ENCODE measurements around the gene ARPC2. TPM values are rescaled to one million over a fixed set of nuclear protein-coding genes. Genes with fewer than 3 reads are reported as not detected.

Gene ARPC2
- total RNA-seq, 1 experiment from 2014 or later, result 187 TPM

- H3K4me3 ChIP-seq (replicated peaks in 1 of 2; ENCODE audit: low read depth in 1 of 2, low read length in 2 of 2), result no peak overlapping the region
- H3K36me3 ChIP-seq (ENCODE audit: control insufficient read depth in 1 of 2, insufficient read depth in 2 of 2, low read length in 2 of 2), result no peaks in the 10 kb centered on the region
- BruUV-seq (replicated peaks), result no TSS peak
- DNase-seq (ENCODE audit: low read depth, low spot score), result no peak
- intact Hi-C loops (cut with micrococcal nuclease), result loop anchor here (2.0 kb wide), 1 partner anchor 103 kb away; no protein-coding TSS in a partner anchor
- H3K27me3 ChIP-seq (ENCODE audit: insufficient read depth, low read length), result no peaks in the 10 kb centered on the region
- H3K9me3 ChIP-seq (ENCODE audit: control insufficient read depth in 1 of 2, insufficient read depth in 1 of 2, low read depth in 1 of 2, low read length in 2 of 2), result no peaks in the 10 kb centered on the region
- H3K9ac ChIP-seq (ENCODE audit: low read length), result no peak overlapping the region
- peaks cover 32% of the 10 kb centered on the region for H3K79me2 ChIP-seq (ENCODE audit: insufficient read depth, low read length)
- peaks cover 49 to 85% of the 10 kb centered on the region in 2 experiments for H3K4me1 ChIP-seq (ENCODE audit: control insufficient read depth in 1 of 2, insufficient read depth in 2 of 2, low read length in 2 of 2)
- no peaks in the 10 kb centered on the region for H3K9me2 ChIP-seq (ENCODE audit: insufficient read depth)
- ATAC-seq, result no peak
- no peak overlapping the region for H3K27ac ChIP-seq (ENCODE audit: low read depth, low read length)
- RAD21 ChIA-PET (ENCODE audit: low non-redundant PET in 1 of 2, low total read pairs in 2 of 2, uncharacterized antibody in 2 of 2, unreplicated experiment in 2 of 2), result no interaction called here
- no peaks in the 10 kb centered on the region for H4K20me1 ChIP-seq (ENCODE audit: insufficient read depth)
- CTCF ChIA-PET, result interaction anchor here (1.4 kb wide), 2 partner anchors 63 to 102 kb away, joined by 4 to 6 read pairs; partner anchors contain the start of gene CATIP
- no peak for TF ChIP-seq ZFX (IDR thresholded peaks at IDR 0.05)
- TF ChIP-seq ZNF274 (IDR thresholded peaks at IDR 0.05; ENCODE audit: low read depth, low read length), result no peak
- no peak for TF ChIP-seq MAX (IDR thresholded peaks at IDR 0.05)
- no peak for TF ChIP-seq POLR2A (IDR thresholded peaks at IDR 0.05; ENCODE audit: borderline replicate concordance, extremely low read depth, insufficient read depth, insufficient read length)
- no peak for TF ChIP-seq CEBPB (IDR thresholded peaks at IDR 0.05; ENCODE audit: low read depth)
- no peak for TF ChIP-seq SP1 (IDR thresholded peaks at IDR 0.05; ENCODE audit: low read depth)
- TF ChIP-seq YY1 (IDR thresholded peaks at IDR 0.05; ENCODE audit: extremely low read depth, insufficient replicate concordance, low read depth, low read length), result no peak
- no peak for TF ChIP-seq TCF7L2 (IDR thresholded peaks at IDR 0.05; ENCODE audit: borderline replicate concordance, extremely low read depth, insufficient read depth, insufficient read length)
- TF ChIP-seq SRF (IDR thresholded peaks at IDR 0.05; ENCODE audit: low read depth), result no peak
- TF ChIP-seq ELF1 (IDR thresholded peaks at IDR 0.05; ENCODE audit: borderline replicate concordance, low read depth), result no peak
- TF ChIP-seq CTCF (IDR thresholded peaks at IDR 0.05 in 2 of 3, conservative IDR thresholded peaks at IDR 0.05 in 1 of 3; ENCODE audit: borderline replicate concordance in 1 of 3, insufficient read depth in 1 of 3, low read depth in 2 of 3, low read length in 2 of 3), result no peak
- TF ChIP-seq SIN3A (IDR thresholded peaks at IDR 0.05; ENCODE audit: low read depth), result no peak
- TF ChIP-seq CBX3 (IDR thresholded peaks at IDR 0.05; ENCODE audit: low read depth), result no peak
- peak overlapping the region; percentile 51 for H2AFZ ChIP-seq (ENCODE audit: low read depth, low read length, poor library complexity, severe bottlenecking)
- no peak overlapping the region for H3K4me2 ChIP-seq (ENCODE audit: low read length)
- POLR2A ChIA-PET, result interaction anchor here (0.7 kb wide), 1 partner anchor 861 kb away, joined by 3 read pairs; no protein-coding TSS in a partner anchor
Observed at GRCh38 chr2:218293715-218294429, 76.9 kb downstream of the ARPC2 start.

Data from HCT116 (cell line).